Ascending aorta (tissue), 2 donors: ENCODE results near the gene GNB1L. TPM values are rescaled to one million over a fixed set of nuclear protein-coding genes. Genes with fewer than 3 reads are reported as not detected.
A peak's percentile ranks its signal among the peaks of the same experiment; 100 is the strongest.

Experiments used
- DNase-seq, 2 donors: peaks; one replicate each; pipeline ENCODE4 v3.0.0-alpha.2; 2019; ENCODE audit warnings: low spot score in 2 of 2
- H3K27ac ChIP-seq, 2 donors: fragments of 200-600 bp; sonication (generic); one replicate each; pipeline ENCODE4 v1.5.1; 2016 to 2017; ENCODE audit warnings: mild to moderate bottlenecking in 1 of 2
- H3K27me3 ChIP-seq: fragments of 200-600 bp; sonication (generic); one replicate; pipeline ENCODE4 v1.5.1; 2017
- H3K36me3 ChIP-seq, 2 donors: fragments of 200-600 bp; sonication (generic); one replicate each; pipeline ENCODE4 v1.5.1; 2016
- H3K4me1 ChIP-seq, 2 donors: fragments of 200-600 bp; sonication (generic); one replicate each; pipeline ENCODE4 v1.5.1; 2016 to 2017; ENCODE audit warnings: mild to moderate bottlenecking in 1 of 2
- H3K4me3 ChIP-seq, 2 donors: fragments of 200-600 bp; sonication (generic); one replicate each; pipeline ENCODE4 v1.5.1; 2016 to 2017; ENCODE audit warnings: mild to moderate bottlenecking in 1 of 2
- H3K9me3 ChIP-seq, 2 donors: fragments of 200-600 bp; sonication (generic); one replicate each; pipeline ENCODE4 v1.5.1; 2016
- CTCF ChIP-seq, 3 experiments: fragments of 200-600 bp in 2 of 3; fragments of 450-650 bp in 1 of 3; sonication (generic) in 2 of 3; IDR thresholded peaks; one replicate each; pipeline ENCODE4 v1.5.1; 2016 to 2019; ENCODE audit warnings: antibody characterized with exemption in 3 of 3, mild to moderate bottlenecking in 1 of 3, moderate library complexity in 1 of 3
- intact Hi-C: fragments of 100-400 bp; cut with DNase I; formaldehyde crosslinking; loops from one replicate; pipeline ENCODE4 v1.15.1; 2023
- total RNA-seq: library from RNA; depleted of rRNA; stranded (reverse); fragments of >200 nt; gene quantifications from one replicate; pipeline ENCODE4 v1.1.0, GENCODE V29; 2016

GNB1L gene
- total RNA-seq, 1 donor from 2014 or later, result 7.9 TPM

GRCh38 chr22:19819911-19820879 lies 34.5 kb downstream of the GNB1L start:
- Histone ChIP-seq H3K4me3 (no peak overlapping the region), H3K27me3 (no peaks in the 10 kb centered on the region), H3K27ac (no peak overlapping the region), H3K36me3 (peaks cover 0 to 6% of the 10 kb centered on the region in 2 donors), H3K9me3 (no peaks in the 10 kb centered on the region), H3K4me1 (no peaks in the 10 kb centered on the region)
- intact Hi-C loops, result no loop called here
- no peak for TF ChIP-seq CTCF (IDR thresholded peaks at IDR 0.05)
- DNase-seq, result peak in 1 of 2 donors; percentile 48

GRCh38 chr22:19819208-19819910 lies 35.3 kb downstream of the GNB1L start:
- Histone ChIP-seq H3K9me3 (no peaks in the 10 kb centered on the region), H3K4me1 (no peaks in the 10 kb centered on the region), H3K27ac (no peak overlapping the region), H3K27me3 (no peaks in the 10 kb centered on the region), H3K4me3 (no peak overlapping the region), H3K36me3 (peaks cover 0 to 6% of the 10 kb centered on the region in 2 donors)
- peak in 1 of 2 donors; percentile 25 for DNase-seq
- TF ChIP-seq CTCF (IDR thresholded peaks at IDR 0.05), result no peak
- intact Hi-C loops, result no loop called here

- H3K27me3 ChIP-seq, result no peaks in the 10 kb centered on the region
- no peak overlapping the region for H3K27ac ChIP-seq
- intact Hi-C loops, result no loop called here
- H3K4me1 ChIP-seq, result no peaks in the 10 kb centered on the region
- H3K36me3 ChIP-seq, result peaks cover 0 to 6% of the 10 kb centered on the region in 2 donors
- TF ChIP-seq CTCF (IDR thresholded peaks at IDR 0.05), result no peak
- H3K4me3 ChIP-seq, result no peak overlapping the region
- no peak for DNase-seq
- no peaks in the 10 kb centered on the region for H3K9me3 ChIP-seq
Observed at GRCh38 chr22:19818324-19819207, 36.1 kb downstream of the GNB1L start.

- TF ChIP-seq CTCF (IDR thresholded peaks at IDR 0.05), result no peak
- no peak for DNase-seq
- H3K36me3 ChIP-seq, result peaks cover 0 to 6% of the 10 kb centered on the region in 2 donors
- no peak overlapping the region for H3K27ac ChIP-seq
- no peaks in the 10 kb centered on the region for H3K9me3 ChIP-seq
- H3K4me1 ChIP-seq, result no peaks in the 10 kb centered on the region
- no peaks in the 10 kb centered on the region for H3K27me3 ChIP-seq
- no peak overlapping the region for H3K4me3 ChIP-seq
- intact Hi-C loops, result no loop called here
Observed at GRCh38 chr22:19816372-19817119, 38.1 kb downstream of the GNB1L start.
